Neural progenitor cell (in vitro differentiated cells): ENCODE data around the gene MYO1C.
"Not testable (repeated sequence)": the region's sequence is repeated elsewhere in the genome, so short reads cannot be mapped to it uniquely, and the experiment has no call there.

Experiments used
- CTCF ChIP-seq: fragments of 200-600 bp; sonication (generic); IDR thresholded peaks from 2 replicates; pipeline ENCODE4 v1.5.1; 2017; ENCODE audit warnings: antibody characterized with exemption, mild to moderate bottlenecking
- EZH2 ChIP-seq: fragments of 200-600 bp; sonication (generic); IDR thresholded peaks from 2 replicates; pipeline ENCODE4 v1.6.1; 2017; ENCODE audit warnings: antibody characterized with exemption, mild to moderate bottlenecking, moderate library complexity

- TF ChIP-seq CTCF, EZH2: not testable (repeated sequence)
Observed at GRCh38 chr17:1418476-1418875, 74.0 kb downstream of the MYO1C start.
